IMR-90 (cell line): ENCODE results near the gene PELI3. TPM values are rescaled to one million over a fixed set of nuclear protein-coding genes. Genes with fewer than 3 reads are reported as not detected.

Source experiments
- ATAC-seq: fragments of 200-7000 bp; cut with Tn5 transposase; 2 replicates; pipeline ENCODE4 v1.9.1; 2020; ENCODE audit warnings: low read depth, mild to moderate bottlenecking, moderate library complexity
- BruUV-seq: library from RNA; stranded (reverse); fragments of 400-500 nt; replicated peaks from 2 replicates; lab custom pipeline; 2021; lab: Mats Ljungman, UMichigan
- CTCF ChIA-PET: fragments of 300-600 bp; formaldehyde crosslinking; extraction: SDS; loops from one replicate; lab custom pipeline; 2021; ENCODE audit warnings: antibody characterized with exemption; lab: Yijun Ruan, JAX
- POLR2A ChIA-PET: fragments of 300-600 bp; sonication (Branson Sonifier 250); formaldehyde crosslinking; loops from one replicate; lab custom pipeline; 2022; ENCODE audit warnings: antibody characterized with exemption; ENCODE audit not compliant: unreplicated experiment; lab: Charles Lee
- DNase-seq: peaks from one replicate; pipeline ENCODE4 v3.0.0; 2013
- H2AFZ ChIP-seq: replicated peaks from 2 replicates; pipeline ENCODE3; 2013; ENCODE audit warnings: low read length, mild to moderate bottlenecking; ENCODE audit not compliant: poor library complexity
- H2AK5ac ChIP-seq: 2 replicates; pipeline ENCODE4 v1.6.1; 2013; ENCODE audit warnings: low read depth, low read length, inconsistent platforms
- H2AK9ac ChIP-seq: replicated peaks from 2 replicates; pipeline ENCODE3; 2013; ENCODE audit warnings: mild to moderate bottlenecking, low read depth, low read length, moderate library complexity; ENCODE audit not compliant: poor library complexity
- H2BK120ac ChIP-seq: 2 replicates; pipeline ENCODE4 v1.6.1; 2013; ENCODE audit warnings: low read depth, low read length, inconsistent platforms
- H2BK15ac ChIP-seq: 3 replicates; pipeline ENCODE4 v1.6.1; 2013; ENCODE audit warnings: low read depth, low read length, inconsistent platforms
- H2BK20ac ChIP-seq: 2 replicates; pipeline ENCODE4 v1.6.1; 2013; ENCODE audit warnings: low read depth, mild to moderate bottlenecking, inconsistent platforms, low read length, moderate library complexity
- H2BK5ac ChIP-seq: 2 replicates; pipeline ENCODE4 v1.6.1; 2013; ENCODE audit warnings: mild to moderate bottlenecking, low read depth, low read length, inconsistent platforms; ENCODE audit not compliant: poor library complexity, severe bottlenecking
- H3K14ac ChIP-seq: replicated peaks from 2 replicates; pipeline ENCODE4 v1.6.1; 2013; ENCODE audit warnings: low read depth, low read length, inconsistent platforms
- H3K18ac ChIP-seq: 2 replicates; pipeline ENCODE4 v1.6.1; 2013; ENCODE audit warnings: low read depth, low read length, control low read depth
- H3K23ac ChIP-seq: 2 replicates; pipeline ENCODE4 v1.6.1; 2013; ENCODE audit warnings: low read depth, low read length, inconsistent platforms
- H3K27ac ChIP-seq: 2 replicates; pipeline ENCODE4 v1.5.1; 2013; ENCODE audit warnings: mild to moderate bottlenecking, control low read depth, low read length; ENCODE audit not compliant: insufficient read depth
- H3K27me3 ChIP-seq: 2 replicates; pipeline ENCODE4 v1.6.1; 2013; ENCODE audit warnings: low read length; ENCODE audit not compliant: control insufficient read depth, insufficient read depth
- H3K36me3 ChIP-seq: 2 replicates; pipeline ENCODE4 v1.6.1; 2013; ENCODE audit warnings: low read length, mixed read lengths; ENCODE audit not compliant: control insufficient read depth, insufficient read depth
- H3K4ac ChIP-seq: 2 replicates; pipeline ENCODE4 v1.6.1; 2013; ENCODE audit warnings: low read depth, low read length, inconsistent platforms
- H3K4me1 ChIP-seq: 2 replicates; pipeline ENCODE4 v1.6.1; 2013; ENCODE audit warnings: low read length, mixed read lengths; ENCODE audit not compliant: control insufficient read depth, insufficient read depth
- H3K4me2 ChIP-seq: 2 replicates; pipeline ENCODE4 v1.6.1; 2013; ENCODE audit warnings: low read depth, mild to moderate bottlenecking, control low read depth, low read length, moderate library complexity
- H3K4me3 ChIP-seq: 2 replicates; pipeline ENCODE4 v1.5.1; 2013; ENCODE audit warnings: low read depth, mild to moderate bottlenecking, control low read depth, low read length, moderate library complexity; ENCODE audit not compliant: insufficient read depth
- H3K56ac ChIP-seq: 2 replicates; pipeline ENCODE4 v1.6.1; 2013; ENCODE audit warnings: low read length, inconsistent platforms; ENCODE audit not compliant: insufficient read depth; ENCODE audit errors: extremely low read depth
- H3K79me1 ChIP-seq, 2 experiments: 2 replicates each; pipeline ENCODE4 v1.6.1; 2013; ENCODE audit warnings: low read length in 2 of 2, inconsistent platforms in 1 of 2, low read depth in 1 of 2
- H3K9ac ChIP-seq: 2 replicates; pipeline ENCODE4 v1.6.1; 2013; ENCODE audit warnings: low read depth, low read length, control low read depth
- H3K9me1 ChIP-seq: 2 replicates; pipeline ENCODE4 v1.6.1; 2013; ENCODE audit warnings: low read length, inconsistent platforms; ENCODE audit not compliant: insufficient read depth
- H3K9me3 ChIP-seq: 2 replicates; pipeline ENCODE4 v1.6.1; 2013; ENCODE audit warnings: low read length; ENCODE audit not compliant: control insufficient read depth, insufficient read depth
- H4K20me1 ChIP-seq: 2 replicates; pipeline ENCODE4 v1.6.1; 2013; ENCODE audit warnings: low read length, inconsistent platforms; ENCODE audit not compliant: insufficient read depth
- H4K5ac ChIP-seq: 2 replicates; pipeline ENCODE4 v1.6.1; 2013; ENCODE audit warnings: mild to moderate bottlenecking, low read depth, low read length, control low read depth
- H4K8ac ChIP-seq, 2 experiments: 2 replicates each; pipeline ENCODE4 v1.6.1; 2013; ENCODE audit warnings: low read depth in 2 of 2, low read length in 2 of 2, control low read depth in 1 of 2, inconsistent platforms in 1 of 2
- H4K91ac ChIP-seq: 2 replicates; pipeline ENCODE4 v1.6.1; 2013; ENCODE audit warnings: low read depth, low read length, inconsistent platforms; ENCODE audit not compliant: insufficient read depth
- CEBPB ChIP-seq: IDR thresholded peaks from 2 replicates; pipeline ENCODE4 v1.6.1; 2012; ENCODE audit warnings: low read depth, low read length, improper control_type of control experiment
- FOS ChIP-seq: fragments of 150-350 bp; IDR thresholded peaks from 2 replicates; pipeline ENCODE4 v1.6.1; 2016; ENCODE audit warnings: low read depth, low read length
- MAFK ChIP-seq: IDR thresholded peaks from 2 replicates; pipeline ENCODE4 v1.6.1; 2012; ENCODE audit warnings: low read depth, low read length, improper control_type of control experiment
- MAZ ChIP-seq: IDR thresholded peaks from 2 replicates; pipeline ENCODE4 v1.6.1; 2012; ENCODE audit warnings: low read depth, mild to moderate bottlenecking, low read length, improper control_type of control experiment, moderate library complexity, borderline replicate concordance
- NFE2L2 ChIP-seq: fragments of 150-350 bp; IDR thresholded peaks from 2 replicates; pipeline ENCODE4 v1.6.1; 2016; ENCODE audit warnings: low read depth, mild to moderate bottlenecking, low read length
- POLR2A ChIP-seq: IDR thresholded peaks from 2 replicates; pipeline ENCODE4 v1.6.1; 2012; ENCODE audit warnings: mild to moderate bottlenecking, low read depth, low read length
- RFX5 ChIP-seq: IDR thresholded peaks from 2 replicates; pipeline ENCODE4 v1.8.0; 2012; ENCODE audit warnings: low read depth, mild to moderate bottlenecking, low read length, moderate library complexity
- WGBS, 2 experiments: methylation state at CpG; one replicate each; pipeline versions ENCODE4 v1.1.5 to v1.1.7; 2013; ENCODE audit warnings: missing lambda C conversion rate in 2 of 2; ENCODE audit not compliant: insufficient read length in 1 of 2; ENCODE audit errors: extremely low coverage in 2 of 2; 5-methylcytosine and 5-hydroxymethylcytosine counted together
- dilution Hi-C: fragments of 300-500 bp; cut with HindIII; formaldehyde crosslinking; loops from one replicate; pipeline ENCODE4 v1.14.3; 2018; ENCODE audit warnings: low sequenced_read_pairs; ENCODE audit not compliant: unreplicated experiment
- in situ Hi-C: fragments of 300-500 bp; cut with MboI; formaldehyde crosslinking; loops from 3 replicates; pipeline ENCODE4 v1.14.3; 2019; ENCODE audit warnings: low sequenced_read_pairs, inconsistent platforms, mixed read lengths
- intact Hi-C: fragments of 100-400 bp; cut with micrococcal nuclease; formaldehyde crosslinking; loops from 2 replicates; pipeline ENCODE4 v1.10.0; 2022
- polyA plus RNA-seq, 3 experiments: library from polyadenylated mRNA; depleted of rRNA; stranded (reverse); fragments of >200 nt; gene quantifications; 2 replicates each; pipeline ENCODE4 v1.2.3, GENCODE V29; 2012; ENCODE audit warnings: low replicate concordance in 1 of 3
- total RNA-seq: library from RNA; depleted of rRNA; stranded (reverse); fragments of >200 nt; gene quantifications from 2 replicates; pipeline ENCODE4 v1.2.3, GENCODE V29; 2012
- TF ChIP-seq, protein P1 (sequence below): conservative IDR thresholded peaks from 2 replicates; pipeline ENCODE4 v1.5.1; 2012; ENCODE audit warnings: mild to moderate bottlenecking, low read depth, low read length, improper control_type of control experiment
- TF ChIP-seq, protein P2 (sequence below): fragments of 150-350 bp; IDR thresholded peaks from 2 replicates; pipeline ENCODE4 v1.6.1; 2017; ENCODE audit warnings: mild to moderate bottlenecking, antibody characterized with exemption, low read length, low read depth
- TF ChIP-seq, protein P3 (sequence below): fragments of 150-350 bp; IDR thresholded peaks from 2 replicates; pipeline ENCODE4 v1.6.1; 2016; ENCODE audit warnings: low read depth, mild to moderate bottlenecking, low read length, moderate library complexity, borderline replicate concordance

PELI3 gene
- total and polyA plus RNA-seq, 2 of the 4 experiments (the other 2 are of a cell fraction), result 5.0 to 6.3 TPM

DNA sequence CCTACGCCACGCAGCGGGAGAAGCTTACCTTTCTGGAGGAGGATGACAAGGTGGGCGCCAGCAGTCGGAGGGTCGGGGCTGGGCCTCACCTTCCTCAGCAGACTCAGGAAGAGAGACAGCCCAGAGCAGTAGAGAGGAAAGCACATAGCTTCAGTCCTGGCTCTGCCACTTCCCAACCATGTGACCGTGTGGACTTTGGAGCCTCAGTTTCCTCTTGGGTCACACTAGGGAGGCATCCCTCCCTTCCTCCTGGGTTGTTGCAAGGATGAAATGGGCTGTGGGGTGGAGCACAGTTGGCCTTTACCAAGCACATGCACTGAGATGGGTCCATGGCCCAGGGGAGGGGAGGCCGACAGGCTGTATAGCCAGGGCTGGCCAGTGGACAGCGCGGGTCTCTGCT, 26.4 kb downstream of the PELI3 start:
- H2BK5ac ChIP-seq, result no peak overlapping the region

More for the DNA sequence above, 26.4 kb downstream of the PELI3 start:
- 100% methylated on average over 3 of the region's 10 CpGs; no CpG with 5 or more reads in 1 of the 2 experiments for WGBS, 2 experiments
- Histone ChIP-seq H3K9me1 (no peaks in the 10 kb centered on the region), H3K23ac (no peak overlapping the region), H3K79me1 (no peaks in the 10 kb centered on the region), H3K56ac (no peak overlapping the region), H4K8ac (no peak overlapping the region), H4K5ac (no peak overlapping the region), H3K27ac (no peak overlapping the region), H2AFZ (no peak overlapping the region), H2BK120ac (no peak overlapping the region), H4K20me1 (peaks cover 3% of the 10 kb centered on the region; the same call in 1 of the 2 replicates), H3K27me3 (no peaks in the 10 kb centered on the region), H3K4ac (no peak overlapping the region), H3K36me3 (peaks cover 51% of the 10 kb centered on the region), H3K9me3 (no peaks in the 10 kb centered on the region), H2AK9ac (no peak overlapping the region), H3K14ac (no peak overlapping the region), H3K4me1 (peaks cover 2% of the 10 kb centered on the region; the same call in 1 of the 2 replicates), H2BK20ac (no peak overlapping the region), H2AK5ac (no peak overlapping the region), H2BK15ac (no peak overlapping the region), H3K18ac (no peak overlapping the region), H3K4me2 (no peak overlapping the region), H3K4me3 (no peak overlapping the region), H3K9ac (no peak overlapping the region), H4K91ac (no peak overlapping the region)
- dilution Hi-C loops (no loop called here), in situ Hi-C loops (no loop called here), intact Hi-C loops (no loop called here)
- ChIA-PET CTCF (no interaction called here), POLR2A (interaction anchor here (0.7 kb wide), 1 partner anchor 161 kb away, joined by 4 read pairs; no protein-coding TSS in a partner anchor)
- DNase-seq (no peak), ATAC-seq (no peak)
- TF ChIP-seq, protein P1, sequence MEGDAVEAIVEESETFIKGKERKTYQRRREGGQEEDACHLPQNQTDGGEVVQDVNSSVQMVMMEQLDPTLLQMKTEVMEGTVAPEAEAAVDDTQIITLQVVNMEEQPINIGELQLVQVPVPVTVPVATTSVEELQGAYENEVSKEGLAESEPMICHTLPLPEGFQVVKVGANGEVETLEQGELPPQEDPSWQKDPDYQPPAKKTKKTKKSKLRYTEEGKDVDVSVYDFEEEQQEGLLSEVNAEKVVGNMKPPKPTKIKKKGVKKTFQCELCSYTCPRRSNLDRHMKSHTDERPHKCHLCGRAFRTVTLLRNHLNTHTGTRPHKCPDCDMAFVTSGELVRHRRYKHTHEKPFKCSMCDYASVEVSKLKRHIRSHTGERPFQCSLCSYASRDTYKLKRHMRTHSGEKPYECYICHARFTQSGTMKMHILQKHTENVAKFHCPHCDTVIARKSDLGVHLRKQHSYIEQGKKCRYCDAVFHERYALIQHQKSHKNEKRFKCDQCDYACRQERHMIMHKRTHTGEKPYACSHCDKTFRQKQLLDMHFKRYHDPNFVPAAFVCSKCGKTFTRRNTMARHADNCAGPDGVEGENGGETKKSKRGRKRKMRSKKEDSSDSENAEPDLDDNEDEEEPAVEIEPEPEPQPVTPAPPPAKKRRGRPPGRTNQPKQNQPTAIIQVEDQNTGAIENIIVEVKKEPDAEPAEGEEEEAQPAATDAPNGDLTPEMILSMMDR, result no peak
- TF ChIP-seq POLR2A, result no peak
- no peak for TF ChIP-seq FOS
- no peak for TF ChIP-seq CEBPB
- TF ChIP-seq, protein P2, sequence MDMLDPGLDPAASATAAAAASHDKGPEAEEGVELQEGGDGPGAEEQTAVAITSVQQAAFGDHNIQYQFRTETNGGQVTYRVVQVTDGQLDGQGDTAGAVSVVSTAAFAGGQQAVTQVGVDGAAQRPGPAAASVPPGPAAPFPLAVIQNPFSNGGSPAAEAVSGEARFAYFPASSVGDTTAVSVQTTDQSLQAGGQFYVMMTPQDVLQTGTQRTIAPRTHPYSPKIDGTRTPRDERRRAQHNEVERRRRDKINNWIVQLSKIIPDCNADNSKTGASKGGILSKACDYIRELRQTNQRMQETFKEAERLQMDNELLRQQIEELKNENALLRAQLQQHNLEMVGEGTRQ, result no peak
- TF ChIP-seq RFX5, result no peak
- TF ChIP-seq, protein P3, sequence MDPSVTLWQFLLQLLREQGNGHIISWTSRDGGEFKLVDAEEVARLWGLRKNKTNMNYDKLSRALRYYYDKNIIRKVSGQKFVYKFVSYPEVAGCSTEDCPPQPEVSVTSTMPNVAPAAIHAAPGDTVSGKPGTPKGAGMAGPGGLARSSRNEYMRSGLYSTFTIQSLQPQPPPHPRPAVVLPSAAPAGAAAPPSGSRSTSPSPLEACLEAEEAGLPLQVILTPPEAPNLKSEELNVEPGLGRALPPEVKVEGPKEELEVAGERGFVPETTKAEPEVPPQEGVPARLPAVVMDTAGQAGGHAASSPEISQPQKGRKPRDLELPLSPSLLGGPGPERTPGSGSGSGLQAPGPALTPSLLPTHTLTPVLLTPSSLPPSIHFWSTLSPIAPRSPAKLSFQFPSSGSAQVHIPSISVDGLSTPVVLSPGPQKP, result no peak
- no peak for TF ChIP-seq MAFK
- no peak for TF ChIP-seq NFE2L2
- no peak for TF ChIP-seq MAZ
- BruUV-seq, result no TSS peak
